Muscle layer of colon (tissue), 2 donors: Measurements from ENCODE around the gene ADCY9.

Experiments used
- H3K27ac ChIP-seq: one replicate; pipeline ENCODE4 v1.7.0; 2013; ENCODE audit warnings: low read depth, mild to moderate bottlenecking, low read length, moderate library complexity
- H3K27me3 ChIP-seq, 2 donors: one replicate each; pipeline ENCODE4 v1.7.0; 2013; ENCODE audit warnings: low read length in 2 of 2, mild to moderate bottlenecking in 2 of 2; ENCODE audit not compliant: insufficient read depth in 2 of 2, control insufficient read depth in 1 of 2
- H3K36me3 ChIP-seq: one replicate; pipeline ENCODE4 v1.7.0; 2013; ENCODE audit warnings: mild to moderate bottlenecking, low read length; ENCODE audit not compliant: insufficient read depth
- H3K4me1 ChIP-seq: one replicate; pipeline ENCODE4 v1.7.0; 2013; ENCODE audit warnings: mild to moderate bottlenecking, low read length; ENCODE audit not compliant: insufficient read depth
- H3K4me3 ChIP-seq, 2 donors: one replicate each; pipeline ENCODE4 v1.7.0; 2013; ENCODE audit warnings: low read length in 2 of 2, low read depth in 1 of 2, mild to moderate bottlenecking in 1 of 2, moderate library complexity in 1 of 2
- H3K9ac ChIP-seq: one replicate; pipeline ENCODE4 v1.7.0; 2013; ENCODE audit warnings: low read length
- H3K9me3 ChIP-seq: one replicate; pipeline ENCODE4 v1.7.0; 2013; ENCODE audit warnings: mild to moderate bottlenecking, low read length
- donor health status: abdominal sarcoma.
- donor health status: Adenocarcinoma of cecum.

The ADCY9 gene

GRCh38 chr16:4018391-4018790, 97.9 kb downstream of the ADCY9 start:
- Histone ChIP-seq H3K27ac (no peak overlapping the region), H3K27me3 (no peaks in the 10 kb centered on the region), H3K4me3 (no peak overlapping the region)

GRCh38 chr16:4017807-4018206, 98.4 kb downstream of the ADCY9 start:
- H3K27me3 ChIP-seq: no peaks in the 10 kb centered on the region
- no peak overlapping the region for H3K4me3 ChIP-seq
- H3K9ac ChIP-seq: no peak overlapping the region
- H3K27ac ChIP-seq: no peak overlapping the region
- H3K36me3 ChIP-seq: no peaks in the 10 kb centered on the region
- H3K4me1 ChIP-seq: peaks cover 18% of the 10 kb centered on the region
- H3K9me3 ChIP-seq: no peaks in the 10 kb centered on the region

More at GRCh38 chr16:4018391-4018790, 97.9 kb downstream of the ADCY9 start:
- Histone ChIP-seq H3K9me3 (no peaks in the 10 kb centered on the region), H3K9ac (no peak overlapping the region), H3K4me1 (peaks cover 15% of the 10 kb centered on the region), H3K36me3 (no peaks in the 10 kb centered on the region)

DNA sequence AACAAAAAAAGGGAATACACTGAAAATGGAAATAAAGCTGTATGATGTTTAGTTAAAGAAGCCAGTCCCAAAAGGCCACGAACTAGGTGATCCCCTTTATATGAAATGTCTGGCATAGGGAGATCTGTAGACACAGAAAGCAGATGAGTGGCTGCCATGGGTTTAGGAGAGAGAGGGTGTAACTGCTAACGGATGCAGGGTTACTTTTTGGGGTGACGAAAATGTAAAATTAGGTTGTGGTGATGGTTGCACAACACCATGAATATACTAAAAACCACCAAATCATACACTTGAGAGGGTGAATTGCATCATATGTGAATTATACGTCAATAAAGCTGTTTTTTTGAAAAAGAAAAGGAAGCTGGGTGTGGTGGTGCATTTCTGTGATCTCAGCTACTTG, 99.6 kb downstream of the ADCY9 start:
- Histone ChIP-seq H3K27me3 (no peaks in the 10 kb centered on the region), H3K9ac (no peak overlapping the region), H3K4me1 (peaks cover 21% of the 10 kb centered on the region), H3K9me3 (no peaks in the 10 kb centered on the region), H3K4me3 (no peak overlapping the region), H3K36me3 (no peaks in the 10 kb centered on the region), H3K27ac (no peak overlapping the region)

- no peak overlapping the region for H3K27ac ChIP-seq
- peaks cover 21% of the 10 kb centered on the region for H3K4me1 ChIP-seq
- H3K4me3 ChIP-seq: no peak overlapping the region
- no peaks in the 10 kb centered on the region for H3K27me3 ChIP-seq
- no peak overlapping the region for H3K9ac ChIP-seq
- no peaks in the 10 kb centered on the region for H3K9me3 ChIP-seq
- no peaks in the 10 kb centered on the region for H3K36me3 ChIP-seq
Observed at GRCh38 chr16:4016005-4016352, 100.3 kb downstream of the ADCY9 start.

DNA sequence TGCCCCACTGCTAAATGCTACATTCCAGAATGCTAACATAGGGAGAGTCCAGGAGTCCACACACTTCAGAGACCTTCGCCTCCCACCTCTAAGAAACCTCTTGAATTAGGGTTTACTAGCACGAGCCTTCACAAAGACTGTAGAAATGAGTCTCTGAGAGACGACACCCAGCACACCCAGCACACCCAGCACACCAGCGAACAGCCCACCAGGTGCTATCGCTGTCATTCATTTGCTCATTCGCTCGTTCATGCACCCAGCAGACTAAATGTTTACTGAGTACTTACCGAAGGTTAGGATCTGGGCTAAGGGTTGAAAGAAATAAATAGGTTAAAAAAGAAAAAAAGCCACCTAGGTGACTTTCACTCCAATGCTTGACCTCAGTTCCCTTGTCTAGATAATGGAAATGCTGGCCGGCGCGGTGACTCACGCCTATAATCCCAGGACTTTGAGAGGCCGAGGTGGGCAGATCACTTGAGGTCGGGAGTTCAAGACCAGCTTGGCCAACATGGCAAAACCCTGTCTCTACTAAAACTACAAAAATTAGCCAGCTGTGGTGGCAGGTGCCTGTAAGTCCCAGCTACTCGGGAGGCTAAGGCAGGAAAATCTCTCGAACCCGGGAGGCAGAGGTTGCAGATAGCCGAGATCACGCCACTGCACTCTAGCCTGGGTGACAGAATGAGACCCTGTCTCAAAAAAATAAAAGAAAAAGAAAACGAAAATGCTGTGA, 100.8 kb downstream of the ADCY9 start:
- no peaks in the 10 kb centered on the region for H3K9me3 ChIP-seq
- H3K27me3 ChIP-seq: no peaks in the 10 kb centered on the region
- H3K36me3 ChIP-seq: no peaks in the 10 kb centered on the region
- no peak overlapping the region for H3K27ac ChIP-seq
- H3K9ac ChIP-seq: no peak overlapping the region
- peaks cover 21% of the 10 kb centered on the region for H3K4me1 ChIP-seq
- no peak overlapping the region for H3K4me3 ChIP-seq

- H3K4me1 ChIP-seq: peaks cover 6% of the 10 kb centered on the region
- H3K9ac ChIP-seq: no peak overlapping the region
- no peaks in the 10 kb centered on the region for H3K27me3 ChIP-seq
- H3K9me3 ChIP-seq: no peaks in the 10 kb centered on the region
- no peaks in the 10 kb centered on the region for H3K36me3 ChIP-seq
- H3K4me3 ChIP-seq: no peak overlapping the region
- no peak overlapping the region for H3K27ac ChIP-seq
Observed at GRCh38 chr16:4011940-4012629, 104.2 kb downstream of the ADCY9 start.

- Histone ChIP-seq H3K9ac (no peak overlapping the region), H3K9me3 (no peaks in the 10 kb centered on the region), H3K4me1 (peaks cover 6% of the 10 kb centered on the region), H3K27me3 (no peaks in the 10 kb centered on the region), H3K27ac (no peak overlapping the region), H3K36me3 (no peaks in the 10 kb centered on the region), H3K4me3 (no peak overlapping the region)
Observed at GRCh38 chr16:4011225-4011939, 104.9 kb downstream of the ADCY9 start.

DNA sequence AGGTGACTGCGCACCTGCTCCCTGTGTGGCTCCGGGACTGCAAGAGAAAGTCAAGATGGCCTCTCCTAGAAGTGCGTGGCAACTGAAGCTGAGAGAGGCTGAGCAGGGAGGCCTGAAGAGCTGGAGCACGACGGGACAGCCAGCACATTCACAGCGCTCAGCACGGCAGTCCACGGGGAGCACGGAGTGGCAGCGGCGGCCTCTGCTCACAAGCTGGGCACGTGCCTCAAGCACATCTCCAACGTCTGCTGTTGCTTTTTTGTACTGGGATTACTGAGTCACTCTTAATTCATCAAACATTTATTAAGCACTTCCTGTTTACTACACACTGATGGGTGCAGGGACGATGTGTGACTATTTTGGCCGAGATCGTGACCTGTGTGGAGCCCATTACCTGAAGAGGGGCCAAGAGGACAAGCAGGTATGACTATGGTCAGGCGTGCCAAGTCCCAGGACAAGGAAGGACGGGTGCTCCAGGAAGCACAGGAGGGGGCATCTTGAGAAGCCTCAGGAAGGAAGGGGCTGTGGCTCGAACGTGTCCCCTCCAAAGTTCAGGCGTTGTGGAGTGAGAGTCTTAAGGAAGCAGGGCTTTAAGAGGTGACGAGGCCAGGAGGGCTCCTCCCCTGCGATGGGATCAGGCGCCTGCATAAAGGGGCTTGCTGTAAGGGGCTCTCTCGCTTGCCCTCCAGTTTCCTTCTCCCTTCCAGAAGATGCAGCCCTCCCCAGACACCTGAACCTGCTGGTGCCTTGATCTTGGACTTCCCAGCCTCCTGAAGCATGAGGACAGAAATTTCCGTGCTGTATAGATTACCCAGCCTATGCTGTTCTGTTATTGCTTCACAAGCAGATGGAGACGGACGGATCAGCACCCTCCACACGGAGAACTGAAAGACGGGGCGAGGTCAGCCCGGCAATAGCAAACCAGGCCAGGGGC, 105.8 kb downstream of the ADCY9 start:
- H3K9me3 ChIP-seq: no peaks in the 10 kb centered on the region
- H3K4me3 ChIP-seq: no peak overlapping the region
- no peak overlapping the region for H3K9ac ChIP-seq
- H3K4me1 ChIP-seq: peaks cover 12% of the 10 kb centered on the region
- no peaks in the 10 kb centered on the region for H3K27me3 ChIP-seq
- no peak overlapping the region for H3K27ac ChIP-seq
- H3K36me3 ChIP-seq: no peaks in the 10 kb centered on the region

DNA sequence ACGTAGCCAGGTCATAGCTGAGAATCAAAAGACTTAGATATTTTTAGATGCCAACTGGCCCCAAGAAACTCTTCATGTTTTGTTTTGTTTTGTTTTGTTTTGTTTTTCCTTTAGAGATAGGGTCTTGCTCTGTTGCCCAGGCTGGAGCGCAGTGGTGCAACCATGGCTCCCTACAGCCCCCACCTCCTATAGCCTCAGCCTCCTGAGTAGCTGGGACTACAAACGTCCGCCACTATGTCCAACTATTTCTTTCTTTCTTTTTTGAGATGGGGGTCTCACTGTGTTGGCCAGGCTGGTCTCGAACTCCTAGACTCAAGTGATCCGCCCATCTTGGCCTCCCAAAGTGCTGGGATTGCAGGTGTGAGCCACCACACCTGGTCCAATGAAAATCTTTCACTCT, 107.1 kb downstream of the ADCY9 start:
- no peak overlapping the region for H3K9ac ChIP-seq
- H3K27me3 ChIP-seq: no peaks in the 10 kb centered on the region
- no peaks in the 10 kb centered on the region for H3K9me3 ChIP-seq
- H3K36me3 ChIP-seq: no peaks in the 10 kb centered on the region
- no peak overlapping the region for H3K4me3 ChIP-seq
- H3K4me1 ChIP-seq: peaks cover 15% of the 10 kb centered on the region
- no peak overlapping the region for H3K27ac ChIP-seq

DNA sequence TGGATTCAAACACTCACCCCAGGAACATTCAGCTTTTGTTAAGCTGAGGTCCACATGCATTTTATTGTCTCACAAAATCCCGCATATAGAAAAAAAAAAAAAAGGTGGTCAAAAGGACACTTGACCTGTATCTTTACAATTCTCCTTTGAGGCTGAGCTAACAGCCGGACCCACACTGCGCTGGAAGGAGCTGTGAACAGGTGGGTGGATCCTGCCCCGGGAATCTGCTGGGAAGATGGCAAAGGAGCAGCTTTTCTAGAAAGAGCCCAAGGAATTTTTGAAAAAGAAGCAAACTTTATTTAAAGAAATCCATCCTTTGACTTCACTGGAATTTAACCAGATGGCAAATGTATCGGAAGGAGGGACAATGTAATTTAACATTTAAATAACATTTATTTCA, 108.1 kb downstream of the ADCY9 start:
- H3K4me1 ChIP-seq: peaks cover 15% of the 10 kb centered on the region
- H3K27ac ChIP-seq: no peak overlapping the region
- H3K27me3 ChIP-seq: no peaks in the 10 kb centered on the region
- H3K9ac ChIP-seq: no peak overlapping the region
- H3K36me3 ChIP-seq: no peaks in the 10 kb centered on the region
- H3K4me3 ChIP-seq: no peak overlapping the region
- H3K9me3 ChIP-seq: no peaks in the 10 kb centered on the region
